Tibial artery (tissue), 4 donors: ENCODE data around the gene SENP7.

Experiments
- DNase-seq, 2 donors: peaks; one replicate each; pipeline ENCODE4 v3.0.0-alpha.2; 2019
- H3K27ac ChIP-seq, 2 donors: fragments of 200-600 bp; sonication (generic) in 1 of 2; 1 replicate in 1 of 2; 2 replicates in 1 of 2; pipeline ENCODE4 v1.5.1; 2018 to 2019; ENCODE audit warnings: mild to moderate bottlenecking in 1 of 2
- H3K27me3 ChIP-seq, 2 donors: fragments of 200-600 bp; sonication (generic) in 1 of 2; one replicate each; pipeline versions ENCODE4 v1.5.1 to v1.6.0; 2016 to 2019
- H3K36me3 ChIP-seq, 3 donors: fragments of 200-600 bp; sonication (generic) in 2 of 3; one replicate each; pipeline ENCODE4 v1.5.1; 2016 to 2019; ENCODE audit warnings: mild to moderate bottlenecking in 2 of 3
- H3K4me1 ChIP-seq, 4 donors: fragments of 200-600 bp; sonication (generic) in 2 of 4; 1 replicate in 3 of 4; 2 replicates in 1 of 4; pipeline ENCODE4 v1.5.1; 2016 to 2019
- H3K4me3 ChIP-seq, 2 donors: fragments of 200-600 bp; sonication (generic) in 1 of 2; 1 replicate in 1 of 2; 2 replicates in 1 of 2; pipeline ENCODE4 v1.5.1; 2018 to 2019; ENCODE audit warnings: mild to moderate bottlenecking in 2 of 2
- H3K9me3 ChIP-seq, 3 donors: fragments of 200-600 bp; sonication (generic) in 1 of 3; one replicate each; pipeline ENCODE4 v1.5.1; 2016 to 2019
- CTCF ChIP-seq, 2 experiments: fragments of 200-600 bp in 1 of 2; fragments of 450-650 bp in 1 of 2; IDR thresholded peaks; one replicate each; pipeline ENCODE4 v1.5.1; 2017 to 2019; ENCODE audit warnings: antibody characterized with exemption in 2 of 2, mild to moderate bottlenecking in 1 of 2, moderate library complexity in 1 of 2
- intact Hi-C: fragments of 100-400 bp; cut with DNase I; formaldehyde crosslinking; loops from one replicate; pipeline ENCODE4 v1.15.0; 2023; ENCODE audit warnings: low total_unique reads

Gene SENP7

GRCh38 chr3:101466465-101467309 lies 46.3 kb downstream of the SENP7 start:
- Histone ChIP-seq H3K9me3 (no peaks in the 10 kb centered on the region), H3K4me1 (peaks cover 0 to 4% (median 0%) of the 10 kb centered on the region in 4 donors), H3K27me3 (no peaks in the 10 kb centered on the region), H3K4me3 (no peak overlapping the region), H3K27ac (no peak overlapping the region), H3K36me3 (peaks cover 0 to 5% (median 0%) of the 10 kb centered on the region in 3 donors)
- no peak for DNase-seq
- no peak for TF ChIP-seq CTCF (IDR thresholded peaks at IDR 0.05)
- intact Hi-C loops = no loop called here

GRCh38 chr3:101464235-101464634 lies 48.8 kb downstream of the SENP7 start:
- Histone ChIP-seq H3K36me3 (peaks cover 0 to 5% (median 0%) of the 10 kb centered on the region in 3 donors), H3K27me3 (no peaks in the 10 kb centered on the region), H3K27ac (no peak overlapping the region), H3K4me3 (no peak overlapping the region), H3K9me3 (no peaks in the 10 kb centered on the region), H3K4me1 (peaks cover 0 to 10% (median 2%) of the 10 kb centered on the region in 4 donors)
- intact Hi-C loops = no loop called here
- TF ChIP-seq CTCF (IDR thresholded peaks at IDR 0.05) = no peak
- no peak for DNase-seq

- Histone ChIP-seq H3K9me3 (no peaks in the 10 kb centered on the region), H3K27me3 (no peaks in the 10 kb centered on the region), H3K27ac (no peak overlapping the region), H3K36me3 (peaks cover 5 to 15% (median 10%) of the 10 kb centered on the region in 3 donors), H3K4me1 (peaks cover 0 to 10% (median 2%) of the 10 kb centered on the region in 4 donors), H3K4me3 (no peak overlapping the region)
- no peak for DNase-seq
- no peak for TF ChIP-seq CTCF (IDR thresholded peaks at IDR 0.05)
- intact Hi-C loops = no loop called here
Measured at GRCh38 chr3:101461451-101461850, 51.6 kb downstream of the SENP7 start.

DNA sequence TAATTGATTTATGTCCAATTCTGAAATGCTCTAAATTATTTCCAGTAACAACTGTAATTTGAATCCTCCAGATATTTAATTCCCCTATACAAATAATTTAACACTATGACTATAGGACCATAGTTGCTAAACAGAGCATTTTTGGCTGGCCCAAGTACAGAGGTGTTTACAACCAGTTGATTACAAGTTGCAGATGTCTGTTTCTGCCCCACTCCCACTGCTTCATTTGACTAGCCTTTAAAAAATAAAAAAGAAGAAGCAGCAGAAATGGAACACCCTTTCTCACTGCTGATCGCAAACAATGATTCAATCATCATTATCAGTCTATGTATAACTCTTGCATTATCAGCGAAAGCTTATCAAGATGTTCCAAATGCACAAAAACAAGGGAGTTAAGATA lies 54.6 kb downstream of the SENP7 start:
- no peak for DNase-seq
- H3K27ac ChIP-seq = no peak overlapping the region

DNA sequence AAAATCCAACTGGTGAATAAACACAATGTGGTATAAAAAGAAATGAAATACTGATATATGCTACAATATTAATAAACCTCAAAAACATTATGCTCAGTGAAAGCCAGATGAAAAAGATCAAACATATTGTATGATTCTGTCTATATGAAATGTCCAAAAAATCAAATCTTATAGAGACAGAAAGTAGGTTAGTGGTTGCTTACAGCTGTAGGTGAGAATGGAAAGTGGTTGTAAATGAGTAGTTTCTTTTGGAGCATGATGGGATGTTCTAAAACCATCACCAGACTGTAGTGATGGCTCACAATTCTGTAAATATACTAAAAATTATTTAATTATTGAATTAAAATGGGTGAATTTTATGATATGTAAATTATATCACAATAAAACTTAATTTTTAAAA lies 58.4 kb downstream of the SENP7 start:
- Histone ChIP-seq H3K36me3 (peaks cover 0 to 18% (median 10%) of the 10 kb centered on the region in 3 donors), H3K27me3 (no peaks in the 10 kb centered on the region), H3K9me3 (no peaks in the 10 kb centered on the region), H3K4me3 (no peak overlapping the region), H3K27ac (no peak overlapping the region), H3K4me1 (peaks cover 0 to 6% (median 0%) of the 10 kb centered on the region in 4 donors)
- intact Hi-C loops = no loop called here
- no peak for DNase-seq
- no peak for TF ChIP-seq CTCF (IDR thresholded peaks at IDR 0.05)

More for the DNA sequence above, 54.6 kb downstream of the SENP7 start:
- Histone ChIP-seq H3K4me1 (peaks cover 0 to 16% (median 0%) of the 10 kb centered on the region in 4 donors), H3K4me3 (no peak overlapping the region), H3K36me3 (peaks cover 0 to 18% (median 10%) of the 10 kb centered on the region in 3 donors), H3K9me3 (no peaks in the 10 kb centered on the region), H3K27me3 (no peaks in the 10 kb centered on the region)
- no peak for TF ChIP-seq CTCF (IDR thresholded peaks at IDR 0.05)
- intact Hi-C loops = no loop called here
